T-cell (primary cell): Measurements from ENCODE around the gene PCYOX1L. TPM values are rescaled to one million over a fixed set of nuclear protein-coding genes. Genes with fewer than 3 reads are reported as not detected.
A peak's percentile ranks its signal among the peaks of the same experiment; 100 is the strongest.

Source experiments
- ATAC-seq, 4 experiments: fragments of 200-7000 bp in 3 of 4; fragments of 150-1000 bp in 1 of 4; cut with Tn5 transposase; replicated peaks in 1 of 4; 1 replicate in 3 of 4; 2 replicates in 1 of 4; pipeline ENCODE4 v1.10.0; 2021; ENCODE audit warnings: moderate library complexity in 3 of 4, mild to moderate bottlenecking in 2 of 4, moderate number of reproducible peaks in 1 of 4
- CTCF ChIA-PET, 2 donors: fragments of 300-600 bp; sonication (Branson Sonifier 250); formaldehyde crosslinking; loops; one replicate each; lab custom pipeline; 2022; ENCODE audit warnings: antibody characterized with exemption in 2 of 2; lab: Charles Lee
- POLR2A ChIA-PET, 2 donors: fragments of 300-600 bp; sonication (Branson Sonifier 250); formaldehyde crosslinking; loops; one replicate each; lab custom pipeline; 2022; ENCODE audit warnings: antibody characterized with exemption in 2 of 2; lab: Charles Lee
- DNase-seq, 35 experiments: peaks; one replicate each; pipeline versions ENCODE4 v3.0.0 to v3.0.0-alpha.2; 2013 to 2023
- H3K27ac ChIP-seq: one replicate; pipeline ENCODE4 v1.5.1; 2013; ENCODE audit warnings: low read length
- H3K27me3 ChIP-seq, 2 experiments: replicated peaks in 1 of 2; 1 replicate in 1 of 2; 2 replicates in 1 of 2; pipeline versions ENCODE4 v1.6.1 to v1.7.0; 2013; ENCODE audit warnings: low read length in 1 of 2, mixed read lengths in 1 of 2; ENCODE audit not compliant: control insufficient read depth in 2 of 2, insufficient read depth in 2 of 2; ENCODE audit errors: extremely low read depth in 1 of 2
- H3K36me3 ChIP-seq, 2 donors: 1 replicate in 1 of 2; 2 replicates in 1 of 2; pipeline versions ENCODE4 v1.6.1 to v1.7.0; 2013; ENCODE audit warnings: low read length in 1 of 2; ENCODE audit not compliant: control insufficient read depth in 2 of 2, insufficient read depth in 1 of 2; ENCODE audit errors: extremely low read depth in 1 of 2
- H3K4me1 ChIP-seq, 2 experiments: 1 replicate in 1 of 2; 2 replicates in 1 of 2; pipeline versions ENCODE4 v1.6.1 to v1.7.0; 2013; ENCODE audit warnings: low read length in 2 of 2, mixed read lengths in 1 of 2; ENCODE audit not compliant: insufficient read depth in 2 of 2, control insufficient read depth in 1 of 2; ENCODE audit errors: extremely low read depth in 1 of 2
- H3K4me3 ChIP-seq, 2 donors: 1 replicate in 1 of 2; 2 replicates in 1 of 2; pipeline versions ENCODE4 v1.5.1 to v1.7.0; 2013; ENCODE audit warnings: mild to moderate bottlenecking in 2 of 2, low read length in 1 of 2, moderate library complexity in 1 of 2; ENCODE audit not compliant: control insufficient read depth in 1 of 2; ENCODE audit errors: extremely low read depth in 1 of 2
- H3K9me3 ChIP-seq: 2 replicates; pipeline ENCODE4 v1.7.0; 2013
- H3K27ac Mint-ChIP-seq, 2 donors: one replicate each; pipeline ENCODE4 v1.8.0; 2020 to 2021; ENCODE audit warnings: mild to moderate bottlenecking in 2 of 2, mixed read lengths in 2 of 2
- H3K27me3 Mint-ChIP-seq, 2 donors: one replicate each; pipeline ENCODE4 v1.8.0; 2021 to 2022; ENCODE audit warnings: mixed read lengths in 2 of 2
- H3K36me3 Mint-ChIP-seq: one replicate; pipeline ENCODE4 v1.8.0; 2021; ENCODE audit warnings: mixed read lengths
- H3K4me1 Mint-ChIP-seq, 3 donors: one replicate each; pipeline ENCODE4 v1.8.0; 2020 to 2022; ENCODE audit warnings: mixed read lengths in 3 of 3, mild to moderate bottlenecking in 1 of 3
- H3K4me3 Mint-ChIP-seq, 3 donors: one replicate each; pipeline ENCODE4 v1.8.0; 2020 to 2022; ENCODE audit warnings: mild to moderate bottlenecking in 3 of 3, mixed read lengths in 3 of 3, moderate library complexity in 3 of 3
- H3K9me3 Mint-ChIP-seq, 3 donors: one replicate each; pipeline ENCODE4 v1.8.0; 2020 to 2022; ENCODE audit warnings: mixed read lengths in 3 of 3
- WGBS: methylation state at CpG from one replicate; pipeline ENCODE4 v1.1.5; 2013; ENCODE audit warnings: missing lambda C conversion rate; ENCODE audit not compliant: insufficient coverage; 5-methylcytosine and 5-hydroxymethylcytosine counted together
- total RNA-seq, 35 experiments: library from RNA in 6 of 35; stranded (reverse) in 6 of 35; fragments of 120-200 nt in 1 of 35; gene quantifications; one replicate each; pipeline versions ENCODE4 v1.2.1 to v1.2.4 and lab custom pipeline; 2013 to 2026

Gene PCYOX1L, protein sequence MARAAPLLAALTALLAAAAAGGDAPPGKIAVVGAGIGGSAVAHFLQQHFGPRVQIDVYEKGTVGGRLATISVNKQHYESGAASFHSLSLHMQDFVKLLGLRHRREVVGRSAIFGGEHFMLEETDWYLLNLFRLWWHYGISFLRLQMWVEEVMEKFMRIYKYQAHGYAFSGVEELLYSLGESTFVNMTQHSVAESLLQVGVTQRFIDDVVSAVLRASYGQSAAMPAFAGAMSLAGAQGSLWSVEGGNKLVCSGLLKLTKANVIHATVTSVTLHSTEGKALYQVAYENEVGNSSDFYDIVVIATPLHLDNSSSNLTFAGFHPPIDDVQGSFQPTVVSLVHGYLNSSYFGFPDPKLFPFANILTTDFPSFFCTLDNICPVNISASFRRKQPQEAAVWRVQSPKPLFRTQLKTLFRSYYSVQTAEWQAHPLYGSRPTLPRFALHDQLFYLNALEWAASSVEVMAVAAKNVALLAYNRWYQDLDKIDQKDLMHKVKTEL
- 10 to 100 TPM; 26.9 to 40.2 (median 35.0) TPM for total RNA-seq
- total RNA-seq (2013): 24.5 TPM
- total RNA-seq (lab: John Stamatoyannopoulos, UW): 6.5 to 77.3 (median 38.2) reads per million in 29 experiments

DNA sequence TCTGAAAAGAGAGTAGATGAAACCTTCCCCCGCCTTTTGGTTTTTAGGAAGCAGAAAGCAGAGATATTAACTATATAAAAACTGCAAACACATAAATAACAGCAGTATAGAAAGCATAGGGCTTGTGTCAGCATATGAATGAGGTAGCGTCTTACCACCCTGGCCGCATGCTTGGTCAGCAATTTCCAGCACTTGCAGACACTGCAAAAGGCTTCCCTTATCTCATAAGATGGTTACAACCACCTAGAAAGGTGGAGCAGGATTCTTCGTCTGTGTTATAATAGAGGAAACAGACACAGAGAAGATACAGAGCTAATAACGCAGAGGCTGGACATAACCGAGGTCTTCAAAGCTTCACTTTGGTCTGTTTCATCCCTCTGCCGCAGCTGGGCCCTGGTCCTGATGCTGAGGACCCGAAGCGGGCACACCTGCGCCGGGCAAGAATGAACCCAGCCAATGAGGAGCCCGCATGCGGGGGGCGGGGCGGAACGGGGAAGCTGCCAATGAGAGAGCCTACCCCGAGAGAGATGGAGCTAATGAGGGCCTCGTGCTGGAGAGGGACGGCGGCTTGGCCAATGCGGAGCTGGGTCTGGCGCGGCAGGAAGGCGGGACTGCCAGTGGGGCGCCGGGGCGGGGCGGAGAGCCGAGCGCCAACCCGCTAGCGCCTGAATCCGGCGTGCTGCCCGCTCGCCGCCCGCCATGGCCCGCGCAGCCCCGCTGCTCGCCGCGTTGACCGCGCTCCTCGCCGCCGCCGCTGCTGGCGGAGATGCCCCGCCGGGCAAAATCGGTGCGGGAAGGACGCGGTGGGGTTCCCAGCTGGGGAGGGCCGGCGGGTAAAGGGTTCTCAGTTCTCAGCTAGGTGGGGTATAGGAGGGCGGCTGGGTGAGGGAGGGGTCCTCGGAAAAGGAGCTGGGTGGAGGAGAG lies at the start of gene PCYOX1L:
TSS of gene PCYOX1L (plus strand) at position 677 of the 924 bp plus-strand sequence. CDS start at position 700, 23 bp downstream.
- Histone ChIP-seq H3K9me3 (no peaks in the 10 kb centered on the region), H3K27me3 (no peaks in the 10 kb centered on the region), H3K36me3 (peaks cover 0 to 31% of the 10 kb centered on the region in 2 donors), H3K4me3 (peak within 1 kb of the TSS; percentile 64 to 83), H3K4me1 (peaks cover 22 to 44% of the 10 kb centered on the region in 2 experiments), H3K27ac (peak within 1 kb of the TSS; percentile 64)
- ChIA-PET CTCF (interaction anchor here (0.6 to 4.3 kb wide), 13 partner anchors 9 to 220 kb away, joined by 3 to 43 read pairs (median 4); partner anchors contain the start of gene GRPEL2 (in 1 of the 2)), POLR2A (interaction anchor here (0.5 to 3.5 kb wide), 9 partner anchors 12 to 1053 kb away, joined by 3 to 27 read pairs (median 5); partner anchors contain the start of genes CSNK1A1 (in 1 of the 2) and GRPEL2 (in 1 of the 2))
- H3K4me1 Mint-ChIP-seq: peaks cover 68 to 74% (median 71%) of the 10 kb centered on the region in 3 donors
- DNase-seq (peak; percentile 73 to 98 (median 92)), ATAC-seq (peak; percentile 97 to 99 (median 98))
- no peaks in the 10 kb centered on the region for H3K9me3 Mint-ChIP-seq
- WGBS: 0% methylated on average over 58 of the region's 61 CpGs
- H3K36me3 Mint-ChIP-seq: peaks cover 27% of the 10 kb centered on the region
- peak within 1 kb of the TSS; percentile 92 to 98 for H3K27ac Mint-ChIP-seq
- H3K4me3 Mint-ChIP-seq: peak within 1 kb of the TSS; percentile 93 to 95 (median 94)
- H3K27me3 Mint-ChIP-seq: no peaks in the 10 kb centered on the region

DNA sequence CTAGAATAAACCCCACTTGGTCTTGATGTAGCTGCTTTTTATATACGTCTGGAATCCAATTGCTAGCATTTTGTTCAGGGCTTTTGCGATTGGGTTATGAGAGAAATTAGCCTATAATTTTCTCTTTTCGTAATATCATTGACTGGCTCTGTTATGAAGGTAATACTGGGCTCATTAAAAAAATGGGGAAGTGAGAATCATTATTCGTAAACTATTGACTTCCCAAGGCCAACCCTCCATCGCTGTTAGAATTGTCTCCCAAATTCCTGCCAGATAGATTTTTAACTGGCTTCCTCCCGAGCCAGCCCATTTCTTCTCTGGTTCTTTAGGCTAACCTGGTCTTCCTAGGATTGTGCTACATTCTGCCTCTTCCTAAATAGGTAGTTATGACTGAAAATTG lies 48.5 kb upstream of the PCYOX1L start:
- ATAC-seq (no peak), DNase-seq (no peak)
- POLR2A ChIA-PET: no interaction called here
- Histone ChIP-seq H3K36me3 (no peaks in the 10 kb centered on the region), H3K4me3 (no peak overlapping the region), H3K4me1 (peaks cover 0 to 5% of the 10 kb centered on the region in 2 experiments), H3K9me3 (no peaks in the 10 kb centered on the region), H3K27me3 (peaks cover 0 to 13% of the 10 kb centered on the region in 2 experiments), H3K27ac (no peak overlapping the region)
- 80% methylated on average over 1 of the region's 6 CpGs for WGBS
- Mint-ChIP-seq H3K9me3 (no peaks in the 10 kb centered on the region), H3K36me3 (no peaks in the 10 kb centered on the region), H3K4me1 (peaks cover 0 to 7% (median 0%) of the 10 kb centered on the region in 3 donors), H3K4me3 (no peak overlapping the region), H3K27me3 (no peaks in the 10 kb centered on the region), H3K27ac (no peak overlapping the region)
- CTCF ChIA-PET: interaction anchor here in 1 of 2 donors (1.8 kb wide), 1 partner anchor 63 kb away, joined by 5 read pairs; no protein-coding TSS in a partner anchor

DNA sequence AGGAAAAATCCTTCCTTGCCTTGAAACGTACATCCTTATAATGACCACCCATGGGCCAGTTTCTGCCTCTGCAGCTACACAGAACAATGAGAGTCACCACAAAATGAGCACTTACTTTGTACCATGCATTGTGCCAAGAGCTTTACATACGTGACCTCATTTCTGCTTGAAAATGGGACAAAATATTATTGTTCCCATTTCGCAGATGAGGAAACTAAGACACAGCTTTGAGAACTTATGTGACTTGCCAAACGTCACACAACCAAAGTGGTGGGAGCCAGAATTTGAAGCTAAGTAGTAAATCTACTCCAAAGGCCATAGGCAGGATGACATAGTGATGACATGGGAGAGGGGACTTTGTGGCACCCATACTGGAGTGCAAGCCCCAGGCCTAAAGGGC lies 47.4 kb upstream of the PCYOX1L start:
- no peak overlapping the region for H3K27ac Mint-ChIP-seq
- no peak overlapping the region for H3K27ac ChIP-seq
- peaks cover 0 to 5% of the 10 kb centered on the region in 2 experiments for H3K4me1 ChIP-seq
- H3K9me3 Mint-ChIP-seq: no peaks in the 10 kb centered on the region
- WGBS: 78% methylated on average over 4 of the region's 4 CpGs
- ChIA-PET POLR2A (interaction anchor here in 1 of 2 donors (0.6 to 1.1 kb wide), 2 partner anchors 72 to 265 kb away, joined by 3 read pairs; no protein-coding TSS in a partner anchor), CTCF (interaction anchor here in 1 of 2 donors (0.6 kb wide), 1 partner anchor 77 kb away, joined by 4 read pairs; no protein-coding TSS in a partner anchor)
- no peaks in the 10 kb centered on the region for H3K36me3 Mint-ChIP-seq
- peaks cover 0 to 10% of the 10 kb centered on the region in 2 experiments for H3K27me3 ChIP-seq
- H3K9me3 ChIP-seq: no peaks in the 10 kb centered on the region
- H3K4me3 ChIP-seq: no peak overlapping the region
- ATAC-seq (no peak), DNase-seq (no peak)
- H3K4me1 Mint-ChIP-seq: peaks cover 0 to 7% (median 0%) of the 10 kb centered on the region in 3 donors
- no peaks in the 10 kb centered on the region for H3K36me3 ChIP-seq
- H3K27me3 Mint-ChIP-seq: no peaks in the 10 kb centered on the region
- H3K4me3 Mint-ChIP-seq: no peak overlapping the region

DNA sequence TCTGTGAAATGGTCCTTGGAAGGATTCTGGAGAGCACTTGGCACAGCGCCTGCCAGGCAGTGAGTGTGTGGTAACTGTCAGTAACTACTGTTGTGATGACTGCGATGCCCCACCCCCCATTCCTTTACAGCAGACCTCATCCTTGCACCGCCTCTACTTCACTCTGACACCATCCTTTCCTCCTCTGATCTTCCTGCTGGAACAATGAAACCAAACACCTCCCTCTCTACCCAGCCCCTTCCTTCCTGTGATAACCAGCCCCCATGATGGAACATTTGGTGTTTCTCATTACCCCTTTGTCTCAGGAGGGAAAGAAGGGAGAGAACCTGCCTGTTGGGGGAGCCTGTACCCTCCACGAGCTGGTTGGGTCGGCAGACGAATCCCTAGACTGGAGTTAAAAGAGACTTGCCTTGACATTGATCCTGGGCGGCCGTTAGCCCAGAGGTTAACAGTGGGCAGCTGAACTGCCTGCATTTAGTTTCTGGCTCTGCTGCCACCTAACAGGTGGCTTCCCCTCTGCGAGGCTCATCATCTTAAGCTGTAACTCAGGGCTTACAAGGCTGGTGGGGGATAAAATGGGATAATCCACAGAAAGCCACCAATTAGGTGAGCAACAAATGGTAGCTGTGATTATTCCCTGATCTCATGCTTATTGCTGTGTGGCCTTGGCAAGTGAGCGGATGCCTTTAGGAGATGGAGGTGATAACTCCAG lies 46.7 kb upstream of the PCYOX1L start:
- peaks cover 0 to 5% of the 10 kb centered on the region in 2 experiments for H3K4me1 ChIP-seq
- POLR2A ChIA-PET: interaction anchor here in 1 of 2 donors (1.1 kb wide), 1 partner anchor 72 kb away, joined by 3 read pairs; no protein-coding TSS in a partner anchor
- Mint-ChIP-seq H3K4me3 (no peak overlapping the region), H3K27ac (no peak overlapping the region), H3K4me1 (peaks cover 0 to 7% (median 0%) of the 10 kb centered on the region in 3 donors), H3K27me3 (no peaks in the 10 kb centered on the region), H3K36me3 (no peaks in the 10 kb centered on the region), H3K9me3 (no peaks in the 10 kb centered on the region)
- no peaks in the 10 kb centered on the region for H3K9me3 ChIP-seq
- 76% methylated on average over 8 of the region's 10 CpGs for WGBS
- no peak overlapping the region for H3K4me3 ChIP-seq
- CTCF ChIA-PET: no interaction called here
- no peak overlapping the region for H3K27ac ChIP-seq
- no peaks in the 10 kb centered on the region for H3K36me3 ChIP-seq
- peaks cover 0 to 8% of the 10 kb centered on the region in 2 experiments for H3K27me3 ChIP-seq
- DNase-seq (no peak), ATAC-seq (no peak)

DNA sequence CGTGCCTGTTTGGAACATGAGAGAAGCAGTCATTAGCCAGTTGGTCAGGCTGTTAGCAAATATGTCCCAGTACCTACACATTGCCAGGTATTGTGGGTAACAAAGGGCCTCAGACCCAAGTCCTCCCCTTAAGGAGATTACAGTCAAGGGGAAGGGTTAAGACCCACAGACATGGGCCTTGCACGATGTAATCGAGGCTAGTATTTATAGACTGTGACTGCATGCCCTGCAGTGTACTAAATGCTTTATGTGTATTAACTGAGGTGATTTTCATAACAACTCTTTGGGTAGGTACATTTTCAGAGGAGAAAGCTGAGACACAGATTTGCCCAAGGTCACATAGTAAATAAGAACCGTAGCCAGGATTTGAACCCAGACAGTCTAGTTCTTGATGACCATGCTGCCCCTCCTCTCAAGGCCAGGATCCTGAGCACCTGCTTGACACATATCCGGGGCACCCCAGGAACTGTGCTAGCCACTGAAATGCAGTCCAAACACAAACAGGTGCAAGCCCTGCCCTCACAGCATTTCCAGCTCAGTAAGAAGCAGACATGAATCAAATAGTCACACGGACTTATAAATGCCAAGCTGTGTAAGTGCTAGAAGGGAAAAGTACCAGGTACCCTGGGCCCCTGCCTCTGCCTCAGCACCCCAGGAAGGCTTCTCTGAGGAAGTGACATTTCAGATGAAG lies 44.5 kb upstream of the PCYOX1L start:
- Mint-ChIP-seq H3K4me3 (no peak overlapping the region), H3K9me3 (no peaks in the 10 kb centered on the region), H3K4me1 (peaks cover 3 to 7% (median 3%) of the 10 kb centered on the region in 3 donors), H3K36me3 (no peaks in the 10 kb centered on the region), H3K27me3 (no peaks in the 10 kb centered on the region), H3K27ac (no peak overlapping the region)
- WGBS: 66% methylated on average over 3 of the region's 6 CpGs
- POLR2A ChIA-PET: interaction anchor here in 1 of 2 donors (0.6 kb wide), 1 partner anchor 9 kb away, joined by 4 read pairs; no protein-coding TSS in a partner anchor
- no peaks in the 10 kb centered on the region for H3K9me3 ChIP-seq
- ATAC-seq: no peak
- H3K4me1 ChIP-seq: peaks cover 3 to 5% of the 10 kb centered on the region in 2 experiments
- no peak for DNase-seq
- no peaks in the 10 kb centered on the region for H3K36me3 ChIP-seq
- CTCF ChIA-PET: interaction anchor here (0.6 to 1.8 kb wide), 3 partner anchors 16 to 846 kb away, joined by 3 to 5 read pairs (median 5); no protein-coding TSS in a partner anchor
- H3K27ac ChIP-seq: no peak overlapping the region
- H3K4me3 ChIP-seq: no peak overlapping the region
- peaks cover 0 to 5% of the 10 kb centered on the region in 2 experiments for H3K27me3 ChIP-seq
